ENCODE measurements around the gene CSNK1D. TPM values are rescaled to one million over a fixed set of nuclear protein-coding genes. Genes with fewer than 3 reads are reported as not detected.

CSNK1D gene
- total and polyA plus RNA-seq, 10 of the 15 experiments (the other 5 are each of a cell fraction or from before 2014, with no cell fraction given) = 5.7 to 105 (median 58.1) TPM

GRCh38 chr17:82297280-82297713, 23.8 kb upstream of the CSNK1D start:
- BruUV-seq (replicated peaks) = TSS peak; percentile 87
- H3K9me3 ChIP-seq (replicated peaks; ENCODE audit: control insufficient read depth, insufficient read depth, low read length) = no peaks in the 10 kb centered on the region
- peak overlapping the region; percentile 90 for H3K9ac ChIP-seq (ENCODE audit: control insufficient read depth, insufficient read depth, low read length)
- no peaks in the 10 kb centered on the region for H3K27me3 ChIP-seq (replicated peaks in 1 of 2; ENCODE audit: control insufficient read depth in 2 of 2, insufficient read depth in 2 of 2, low read length in 1 of 2)
- peak overlapping the region; percentile 91 for H3K4me2 ChIP-seq (ENCODE audit: control insufficient read depth, insufficient read depth)
- H3K36me3 ChIP-seq (ENCODE audit: control insufficient read depth in 2 of 2, insufficient read depth in 2 of 2, low read length in 1 of 2) = no peaks in the 10 kb centered on the region
- peak; percentile 51 for ATAC-seq
- ChIA-PET RAD21 (ENCODE audit: unreplicated experiment) (interaction anchor here (1.0 to 7.9 kb wide), 8 partner anchors 10 to 122 kb away, joined by 3 to 77 read pairs (median 5); no protein-coding TSS in a partner anchor), SMC1A (ENCODE audit: uncharacterized antibody, unreplicated experiment) (interaction anchor here (0.8 to 2.4 kb wide), 14 partner anchors 12 to 91 kb away, joined by 3 to 15 read pairs (median 5); partner anchors contain the start of gene SLC16A3), POLR2A (interaction anchor here (0.8 to 3.0 kb wide), 14 partner anchors 9 to 321 kb away, joined by 3 to 20 read pairs (median 4); partner anchors contain the start of genes CCDC57, CSNK1D and SLC16A3), CTCF (interaction anchor here (1.0 to 8.7 kb wide), 6 partner anchors 26 to 203 kb away, joined by 3 to 94 read pairs (median 6); partner anchors contain the start of gene SLC16A3)
- DNase-seq (ENCODE audit: low read depth, low spot score) = no peak
- WGBS (ENCODE audit: insufficient coverage, insufficient replicate concordance, low lambda C conversion rate, missing lambda C conversion rate) = 1% methylated on average over 19 of the region's 19 CpGs
- peaks cover 31% of the 10 kb centered on the region for H3K4me1 ChIP-seq (ENCODE audit: control insufficient read depth, insufficient read depth, low read length)
- FAIRE-seq = no peak
- intact Hi-C loops (cut with micrococcal nuclease; ENCODE audit: unreplicated experiment) = no loop called here
- peak overlapping the region; percentile 80 for H3K27ac ChIP-seq (ENCODE audit: control insufficient read depth, insufficient read depth)
- in situ Hi-C loops (cut with MboI) = no loop called here
- H4K20me1 ChIP-seq (ENCODE audit: control insufficient read depth, insufficient read depth) = no peaks in the 10 kb centered on the region
- H3K79me2 ChIP-seq (ENCODE audit: control insufficient read depth, insufficient read depth, low read length) = peaks cover 2% of the 10 kb centered on the region
- peak overlapping the region; percentile 79 for H3K4me3 ChIP-seq
- peak overlapping the region; percentile 85 for H2AFZ ChIP-seq (ENCODE audit: control insufficient read depth, low read depth, low read length)
- TF ChIP-seq, protein P1, sequence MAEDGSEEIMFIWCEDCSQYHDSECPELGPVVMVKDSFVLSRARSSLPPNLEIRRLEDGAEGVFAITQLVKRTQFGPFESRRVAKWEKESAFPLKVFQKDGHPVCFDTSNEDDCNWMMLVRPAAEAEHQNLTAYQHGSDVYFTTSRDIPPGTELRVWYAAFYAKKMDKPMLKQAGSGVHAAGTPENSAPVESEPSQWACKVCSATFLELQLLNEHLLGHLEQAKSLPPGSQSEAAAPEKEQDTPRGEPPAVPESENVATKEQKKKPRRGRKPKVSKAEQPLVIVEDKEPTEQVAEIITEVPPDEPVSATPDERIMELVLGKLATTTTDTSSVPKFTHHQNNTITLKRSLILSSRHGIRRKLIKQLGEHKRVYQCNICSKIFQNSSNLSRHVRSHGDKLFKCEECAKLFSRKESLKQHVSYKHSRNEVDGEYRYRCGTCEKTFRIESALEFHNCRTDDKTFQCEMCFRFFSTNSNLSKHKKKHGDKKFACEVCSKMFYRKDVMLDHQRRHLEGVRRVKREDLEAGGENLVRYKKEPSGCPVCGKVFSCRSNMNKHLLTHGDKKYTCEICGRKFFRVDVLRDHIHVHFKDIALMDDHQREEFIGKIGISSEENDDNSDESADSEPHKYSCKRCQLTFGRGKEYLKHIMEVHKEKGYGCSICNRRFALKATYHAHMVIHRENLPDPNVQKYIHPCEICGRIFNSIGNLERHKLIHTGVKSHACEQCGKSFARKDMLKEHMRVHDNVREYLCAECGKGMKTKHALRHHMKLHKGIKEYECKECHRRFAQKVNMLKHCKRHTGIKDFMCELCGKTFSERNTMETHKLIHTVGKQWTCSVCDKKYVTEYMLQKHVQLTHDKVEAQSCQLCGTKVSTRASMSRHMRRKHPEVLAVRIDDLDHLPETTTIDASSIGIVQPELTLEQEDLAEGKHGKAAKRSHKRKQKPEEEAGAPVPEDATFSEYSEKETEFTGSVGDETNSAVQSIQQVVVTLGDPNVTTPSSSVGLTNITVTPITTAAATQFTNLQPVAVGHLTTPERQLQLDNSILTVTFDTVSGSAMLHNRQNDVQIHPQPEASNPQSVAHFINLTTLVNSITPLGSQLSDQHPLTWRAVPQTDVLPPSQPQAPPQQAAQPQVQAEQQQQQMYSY (CRISPR knock-in tag; IDR thresholded peaks at IDR 0.05) = no peak
- TF ChIP-seq STAT3 (IDR thresholded peaks at IDR 0.05; ENCODE audit: low read depth, low read length) = no peak
- peak; percentile 39; the same call in 1 of the 2 replicates for TF ChIP-seq RCOR1 (conservative IDR thresholded peaks at IDR 0.05; ENCODE audit: low read depth, low read length)
- no peak for TF ChIP-seq POLR2AphosphoS5 (IDR thresholded peaks at IDR 0.05; ENCODE audit: low read length)
- no peak for TF ChIP-seq ZNF217 (IDR thresholded peaks at IDR 0.05)
- no peak; the same call in 1 of the 2 replicates for TF ChIP-seq ZNF384 (IDR thresholded peaks at IDR 0.05; ENCODE audit: borderline replicate concordance, low read depth, low read length)
- TF ChIP-seq, protein P2, sequence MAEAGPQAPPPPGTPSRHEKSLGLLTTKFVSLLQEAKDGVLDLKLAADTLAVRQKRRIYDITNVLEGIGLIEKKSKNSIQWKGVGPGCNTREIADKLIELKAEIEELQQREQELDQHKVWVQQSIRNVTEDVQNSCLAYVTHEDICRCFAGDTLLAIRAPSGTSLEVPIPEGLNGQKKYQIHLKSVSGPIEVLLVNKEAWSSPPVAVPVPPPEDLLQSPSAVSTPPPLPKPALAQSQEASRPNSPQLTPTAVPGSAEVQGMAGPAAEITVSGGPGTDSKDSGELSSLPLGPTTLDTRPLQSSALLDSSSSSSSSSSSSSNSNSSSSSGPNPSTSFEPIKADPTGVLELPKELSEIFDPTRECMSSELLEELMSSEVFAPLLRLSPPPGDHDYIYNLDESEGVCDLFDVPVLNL (IDR thresholded peaks at IDR 0.05; ENCODE audit: low read depth, low read length) = no peak
- no peak for TF ChIP-seq CTCF (IDR thresholded peaks at IDR 0.05 in 2 of 3, conservative IDR thresholded peaks at IDR 0.05 in 1 of 3; ENCODE audit: control insufficient read depth in 2 of 3, extremely low read depth in 1 of 3, insufficient read depth in 1 of 3, low read depth in 3 of 3, low read length in 3 of 3)
- TF ChIP-seq SPI1 (IDR thresholded peaks at IDR 0.05; ENCODE audit: borderline replicate concordance, insufficient read depth, low read depth, low read length) = no peak
- peak; percentile 95 for TF ChIP-seq IKZF2 (IDR thresholded peaks at IDR 0.05)
- TF ChIP-seq PAX5 (IDR thresholded peaks at IDR 0.05; ENCODE audit: borderline replicate concordance, low read depth, low read length) = peak; percentile 67; the same call in 1 of the 2 replicates
- peak; percentile 42 for TF ChIP-seq SKIL (IDR thresholded peaks at IDR 0.05; ENCODE audit: low read depth, poor library complexity, severe bottlenecking)
- TF ChIP-seq ATF7 (IDR thresholded peaks at IDR 0.05; ENCODE audit: low read depth) = peak; percentile 89
- TF ChIP-seq CBFB (IDR thresholded peaks at IDR 0.05; ENCODE audit: low read depth) = peak; percentile 63; the same call in 1 of the 2 replicates
- TF ChIP-seq JUNB (IDR thresholded peaks at IDR 0.05) = peak; percentile 50; the same call in 1 of the 2 replicates

Data from GM12878 (cell line).